Activated CD8-positive, alpha-beta memory T cell treated with anti-CD3 and anti-CD28 coated beads, Interleukin-2, amount 10 ng/mL, durations not matched to agents 7 days and 5 days (primary cell): ENCODE data around the gene SPINDOC. TPM values are rescaled to one million over a fixed set of nuclear protein-coding genes. Genes with fewer than 3 reads are reported as not detected.
"Not testable (repeated sequence)": the region's sequence is repeated elsewhere in the genome, so short reads cannot be mapped to it uniquely, and the experiment has no call there.

Experiments used
- ATAC-seq: fragments of 150-1000 bp; cut with Tn5 transposase; one replicate; pipeline ENCODE4 v1.10.0; 2021; ENCODE audit warnings: moderate library complexity
- CTCF ChIA-PET: fragments of 350-600 bp; sonication (Branson Sonifier 250); formaldehyde crosslinking; loops from one replicate; lab custom pipeline; 2021; ENCODE audit warnings: antibody characterized with exemption; lab: Charles Lee
- DNase-seq: peaks from one replicate; pipeline ENCODE4 v3.0.0-alpha.2; 2020
- H3K27ac Mint-ChIP-seq: one replicate; pipeline ENCODE4 v1.8.0; 2021; ENCODE audit warnings: mild to moderate bottlenecking, mixed read lengths
- H3K27me3 Mint-ChIP-seq: one replicate; pipeline ENCODE4 v1.8.0; 2021; ENCODE audit warnings: mixed read lengths
- H3K36me3 Mint-ChIP-seq: one replicate; pipeline ENCODE4 v1.8.0; 2021; ENCODE audit warnings: mild to moderate bottlenecking, mixed read lengths
- H3K4me1 Mint-ChIP-seq: one replicate; pipeline ENCODE4 v1.8.0; 2021; ENCODE audit warnings: mixed read lengths
- H3K4me3 Mint-ChIP-seq: one replicate; pipeline ENCODE4 v1.8.0; 2021; ENCODE audit warnings: mild to moderate bottlenecking, moderate library complexity, mixed read lengths
- H3K9me3 Mint-ChIP-seq: one replicate; pipeline ENCODE4 v1.8.0; 2022; ENCODE audit warnings: low read depth, mixed read lengths
- total RNA-seq, 2 experiments: library from RNA; stranded (reverse); gene quantifications; one replicate each; pipeline ENCODE4 v1.2.3, GENCODE V29; 2021

Gene SPINDOC
- total RNA-seq, 2 experiments from 2014 or later, result 53.4 to 55.8 TPM

DNA sequence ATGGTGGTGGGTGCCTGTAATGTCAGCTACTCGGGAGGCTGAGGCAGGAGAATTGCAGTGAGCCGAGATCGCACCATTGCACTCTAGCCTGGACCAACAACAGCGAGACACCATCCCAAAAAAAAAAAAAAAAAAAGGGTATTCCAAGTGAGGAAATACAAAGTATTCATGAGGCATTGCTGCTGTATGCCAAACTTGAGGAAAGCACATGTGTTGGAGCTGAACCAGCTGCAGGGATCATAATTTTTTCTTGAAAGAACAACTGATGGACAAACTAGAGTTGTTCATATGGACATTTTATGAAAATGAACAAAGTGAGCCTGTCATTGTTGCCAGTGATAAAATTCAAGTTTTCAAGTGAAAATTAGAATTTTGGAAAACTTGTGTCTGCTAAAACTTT, 41.4 kb downstream of the SPINDOC start:
- H3K4me1 Mint-ChIP-seq, result peaks cover 72% of the 10 kb centered on the region
- CTCF ChIA-PET, result interaction anchor here (0.7 to 2.0 kb wide), 3 partner anchors 43 to 594 kb away, joined by 3 to 8 read pairs (median 4); no protein-coding TSS in a partner anchor
- DNase-seq, result no peak
- no peak for ATAC-seq
- H3K4me3 Mint-ChIP-seq, result no peak overlapping the region
- peaks cover 37% of the 10 kb centered on the region for H3K36me3 Mint-ChIP-seq
- no peaks in the 10 kb centered on the region for H3K9me3 Mint-ChIP-seq
- no peak overlapping the region for H3K27ac Mint-ChIP-seq
- no peaks in the 10 kb centered on the region for H3K27me3 Mint-ChIP-seq

DNA sequence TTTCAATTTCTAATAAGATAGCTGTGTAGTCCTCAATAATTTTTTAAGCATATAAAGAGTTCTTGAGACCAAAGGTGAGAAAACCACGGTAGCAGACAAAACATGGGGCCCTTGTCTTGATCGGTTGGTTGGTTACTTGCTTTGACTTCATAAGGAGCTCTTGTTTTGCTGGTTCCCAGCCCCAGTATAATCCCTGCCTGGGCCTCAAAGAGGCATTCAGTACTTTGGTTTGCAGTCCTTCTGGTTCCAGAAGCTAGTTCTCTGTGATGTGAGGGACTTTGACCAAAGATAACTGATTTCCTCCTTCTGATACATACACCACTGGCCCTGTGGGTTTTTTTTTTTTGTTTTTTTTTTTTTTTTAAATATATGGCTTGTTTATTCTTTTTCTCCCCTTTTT, 42.7 kb downstream of the SPINDOC start:
- Mint-ChIP-seq H3K27ac (peak overlapping the region; percentile 68), H3K36me3 (peaks cover 32% of the 10 kb centered on the region), H3K27me3 (no peaks in the 10 kb centered on the region), H3K4me3 (no peak overlapping the region), H3K9me3 (no peaks in the 10 kb centered on the region), H3K4me1 (peaks cover 66% of the 10 kb centered on the region)
- ATAC-seq, result peak; percentile 14
- CTCF ChIA-PET, result interaction anchor here (0.7 to 2.0 kb wide), 8 partner anchors 11 to 329 kb away, joined by 3 to 11 read pairs (median 3); partner anchors contain the start of gene MARK2
- no peak for DNase-seq

DNA sequence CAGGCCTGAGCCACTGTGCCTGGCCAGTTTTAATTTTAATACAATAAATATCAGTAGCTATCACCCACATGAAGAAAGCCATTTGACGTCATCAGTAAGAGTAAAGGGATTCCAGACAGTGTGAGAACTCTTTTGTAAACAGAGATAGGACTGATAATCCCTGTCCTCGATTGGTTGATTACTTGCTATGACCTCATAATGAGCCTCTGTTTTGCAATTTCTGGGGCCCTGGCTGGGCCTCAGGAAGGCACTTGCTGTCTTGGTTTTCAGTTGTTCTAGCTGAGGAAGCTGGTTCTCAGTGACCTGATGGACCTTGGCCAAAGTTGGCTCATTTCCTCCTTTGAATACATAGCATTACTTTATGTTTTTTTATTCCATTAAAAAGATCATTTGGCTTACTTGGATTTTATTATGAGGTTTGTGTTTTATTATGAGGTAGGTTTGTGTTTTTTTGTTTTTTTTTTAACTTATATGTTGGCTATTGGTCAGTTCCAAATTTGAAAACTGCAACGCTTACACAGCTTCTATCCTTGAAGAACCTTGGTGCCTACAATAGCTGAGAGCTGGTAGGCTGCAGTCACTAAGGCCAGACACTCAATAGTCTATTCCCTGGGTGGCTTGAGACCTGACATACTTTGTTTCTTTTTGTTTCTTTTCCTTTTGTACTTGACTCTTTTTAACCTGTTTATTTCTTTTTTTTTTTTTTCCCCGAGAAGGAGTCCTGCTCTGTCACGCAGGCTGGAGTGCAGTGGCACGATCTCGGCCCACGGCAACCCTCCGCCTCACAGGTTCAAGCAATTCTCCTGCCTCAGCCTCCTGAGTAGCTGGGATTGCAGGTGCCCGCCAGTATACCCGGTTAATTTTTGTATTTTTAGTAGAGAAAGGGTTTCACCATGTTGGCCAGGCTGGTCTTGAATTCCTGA, 45.6 kb downstream of the SPINDOC start:
- no peak overlapping the region for H3K4me3 Mint-ChIP-seq
- DNase-seq (no peak), ATAC-seq (no peak)
- no peaks in the 10 kb centered on the region for H3K27me3 Mint-ChIP-seq
- H3K27ac Mint-ChIP-seq, result no peak overlapping the region
- H3K4me1 Mint-ChIP-seq, result peaks cover 57% of the 10 kb centered on the region
- peaks cover 33% of the 10 kb centered on the region for H3K36me3 Mint-ChIP-seq
- CTCF ChIA-PET, result interaction anchor here (0.9 to 1.6 kb wide), 4 partner anchors 8 to 290 kb away, joined by 3 to 5 read pairs (median 3); no protein-coding TSS in a partner anchor
- H3K9me3 Mint-ChIP-seq, result no peaks in the 10 kb centered on the region

DNA sequence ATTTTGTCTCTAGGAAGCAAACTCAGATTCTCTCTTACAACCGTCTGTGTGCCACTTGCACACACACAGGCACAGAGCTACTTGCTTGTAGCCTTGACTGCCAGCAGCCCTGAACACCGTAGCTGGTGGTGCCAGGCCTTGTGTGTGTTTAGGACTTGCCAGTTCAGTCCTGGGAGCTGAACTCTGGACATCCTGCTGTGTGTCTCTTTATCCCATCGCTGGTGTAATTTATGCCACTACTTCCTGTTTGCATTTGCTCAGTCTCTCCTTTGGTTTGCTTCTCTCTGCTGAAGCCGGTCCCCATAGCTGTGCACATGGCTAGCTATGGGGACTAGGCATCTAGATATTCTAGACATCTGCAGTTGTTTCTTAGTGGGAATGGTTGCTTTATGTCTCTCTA, 49.7 kb downstream of the SPINDOC start:
- H3K4me3 Mint-ChIP-seq, result no peak overlapping the region
- CTCF ChIA-PET, result interaction anchor here (1.0 to 1.8 kb wide), 5 partner anchors 9 to 26 kb away, joined by 3 to 6 read pairs (median 3); no protein-coding TSS in a partner anchor
- peaks cover 61% of the 10 kb centered on the region for H3K4me1 Mint-ChIP-seq
- peak; percentile 60 for ATAC-seq
- no peak for DNase-seq
- no peaks in the 10 kb centered on the region for H3K9me3 Mint-ChIP-seq
- H3K27me3 Mint-ChIP-seq, result no peaks in the 10 kb centered on the region
- H3K36me3 Mint-ChIP-seq, result peaks cover 19% of the 10 kb centered on the region
- H3K27ac Mint-ChIP-seq, result peak overlapping the region; percentile 85

DNA sequence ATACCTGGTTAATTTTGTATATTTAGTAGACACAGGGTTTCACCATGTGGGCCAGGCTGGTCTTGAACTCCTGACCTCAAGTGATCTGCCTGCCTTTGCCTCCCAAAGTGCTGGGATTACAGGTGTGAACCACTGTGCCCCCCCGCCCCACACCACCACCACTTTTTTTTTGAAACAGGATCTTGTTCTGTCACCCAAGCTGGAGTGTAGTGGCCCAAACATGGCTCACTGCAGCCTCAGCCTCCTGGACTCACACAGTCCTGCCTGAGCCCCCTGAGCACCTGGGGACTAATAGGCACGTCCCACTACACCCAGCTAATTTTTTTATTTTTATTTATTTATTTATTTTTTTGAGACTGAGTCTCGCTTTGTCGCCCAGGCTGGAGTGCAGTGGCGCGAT, 50.4 kb downstream of the SPINDOC start:
- not testable (repeated sequence) for ATAC-seq, H3K9me3 Mint-ChIP-seq, H3K4me3 Mint-ChIP-seq, H3K27me3 Mint-ChIP-seq, H3K27ac Mint-ChIP-seq, DNase-seq
- Mint-ChIP-seq H3K4me1 (peaks cover 65% of the 10 kb centered on the region), H3K36me3 (peaks cover 23% of the 10 kb centered on the region)
- CTCF ChIA-PET, result interaction anchor here (1.0 to 1.3 kb wide), 3 partner anchors 9 to 25 kb away, joined by 3 to 4 read pairs (median 3); no protein-coding TSS in a partner anchor

DNA sequence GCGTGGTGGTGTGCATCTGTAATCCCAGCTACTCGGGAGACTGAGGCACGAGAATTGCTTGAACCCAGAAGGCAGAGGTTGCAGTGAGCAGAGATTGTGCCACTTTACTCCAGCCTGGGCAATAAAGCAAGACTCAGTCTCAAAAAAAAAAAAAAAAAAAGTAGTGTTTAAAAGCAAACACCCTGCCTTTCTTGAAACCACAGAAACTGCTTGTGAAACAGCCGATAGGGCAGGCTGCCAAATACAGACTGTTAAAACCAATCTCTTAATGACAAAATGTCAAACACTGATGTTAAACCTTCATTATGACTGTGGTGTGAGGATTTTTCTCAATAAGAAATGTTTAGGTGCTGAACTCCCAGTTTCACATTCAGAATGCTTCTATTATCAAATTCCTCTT, 53.0 kb downstream of the SPINDOC start:
- Mint-ChIP-seq H3K4me3 (peak overlapping the region; percentile 30), H3K9me3 (no peaks in the 10 kb centered on the region), H3K27me3 (no peaks in the 10 kb centered on the region), H3K4me1 (peaks cover 76% of the 10 kb centered on the region), H3K27ac (peak overlapping the region; percentile 71), H3K36me3 (peaks cover 29% of the 10 kb centered on the region)
- CTCF ChIA-PET, result interaction anchor here (0.7 to 6.5 kb wide), 7 partner anchors 8 to 1526 kb away, joined by 3 to 44 read pairs (median 3); partner anchors contain the start of gene MARK2
- peak; percentile 80 for ATAC-seq
- peak; percentile 89 for DNase-seq

DNA sequence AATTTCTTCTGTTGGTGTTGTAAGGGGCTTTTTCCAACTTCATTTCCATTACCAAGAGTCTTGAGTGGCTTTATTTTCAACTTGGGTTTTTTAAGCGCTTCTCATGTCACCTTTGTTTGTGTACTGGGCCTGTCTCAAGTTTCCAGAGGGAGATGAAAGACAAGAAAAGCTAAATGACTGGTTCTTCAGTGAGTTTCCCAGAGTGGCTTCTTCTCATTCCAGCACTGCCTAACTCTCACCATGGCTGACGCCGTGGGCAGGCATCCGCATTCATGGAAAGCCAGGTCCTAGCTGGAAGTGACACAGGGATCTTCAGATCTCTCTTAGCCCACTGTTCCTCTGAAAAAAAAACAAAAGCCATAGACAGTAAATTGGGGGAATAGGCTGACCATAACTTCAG, 54.3 kb downstream of the SPINDOC start:
- Mint-ChIP-seq H3K9me3 (no peaks in the 10 kb centered on the region), H3K27ac (peak overlapping the region; percentile 61), H3K36me3 (peaks cover 23% of the 10 kb centered on the region), H3K27me3 (no peaks in the 10 kb centered on the region), H3K4me1 (peaks cover 80% of the 10 kb centered on the region), H3K4me3 (no peak overlapping the region)
- no peak for ATAC-seq
- DNase-seq, result no peak
- CTCF ChIA-PET, result interaction anchor here (0.8 to 6.5 kb wide), 5 partner anchors 9 to 78 kb away, joined by 3 to 44 read pairs (median 4); partner anchors contain the start of gene MARK2

DNA sequence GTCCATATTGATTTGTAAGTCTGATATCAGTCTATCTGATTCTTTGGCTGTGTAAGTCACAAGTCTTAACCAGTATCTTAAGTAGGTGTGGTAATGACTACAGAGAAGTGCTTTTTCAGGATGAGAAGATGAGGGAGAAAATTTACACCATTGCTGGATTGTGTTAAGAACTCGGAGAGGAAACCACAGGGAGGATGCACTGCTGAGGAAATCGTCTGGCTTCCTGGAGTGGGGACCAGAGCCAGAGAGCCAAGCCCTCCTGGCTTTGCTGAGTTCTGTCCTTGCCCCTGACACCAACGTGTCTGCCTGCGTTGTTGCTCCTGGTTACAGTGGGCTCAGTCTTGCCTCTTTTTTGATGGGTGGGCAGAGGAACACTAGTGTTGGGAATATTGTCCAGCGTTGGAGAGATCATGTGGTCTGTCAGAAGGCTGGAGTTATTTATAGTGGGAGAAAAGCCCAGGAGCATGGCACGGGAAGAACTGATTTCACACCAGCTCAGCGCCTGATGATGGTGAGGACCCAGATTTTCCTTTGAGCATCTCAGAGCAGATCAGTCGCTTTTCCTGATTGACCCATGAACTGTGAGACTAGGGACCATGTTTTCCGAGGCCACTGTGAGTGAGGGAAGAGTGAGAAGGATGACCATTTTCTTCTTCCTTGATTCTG, 55.3 kb downstream of the SPINDOC start:
- H3K36me3 Mint-ChIP-seq, result peaks cover 20% of the 10 kb centered on the region
- H3K4me1 Mint-ChIP-seq, result peaks cover 78% of the 10 kb centered on the region
- H3K4me3 Mint-ChIP-seq, result no peak overlapping the region
- no peaks in the 10 kb centered on the region for H3K9me3 Mint-ChIP-seq
- DNase-seq (no peak), ATAC-seq (no peak)
- peak overlapping the region; percentile 66 for H3K27ac Mint-ChIP-seq
- CTCF ChIA-PET, result interaction anchor here (0.8 to 6.5 kb wide), 5 partner anchors 10 to 78 kb away, joined by 3 to 44 read pairs (median 5); partner anchors contain the start of gene MARK2
- H3K27me3 Mint-ChIP-seq, result no peaks in the 10 kb centered on the region

DNA sequence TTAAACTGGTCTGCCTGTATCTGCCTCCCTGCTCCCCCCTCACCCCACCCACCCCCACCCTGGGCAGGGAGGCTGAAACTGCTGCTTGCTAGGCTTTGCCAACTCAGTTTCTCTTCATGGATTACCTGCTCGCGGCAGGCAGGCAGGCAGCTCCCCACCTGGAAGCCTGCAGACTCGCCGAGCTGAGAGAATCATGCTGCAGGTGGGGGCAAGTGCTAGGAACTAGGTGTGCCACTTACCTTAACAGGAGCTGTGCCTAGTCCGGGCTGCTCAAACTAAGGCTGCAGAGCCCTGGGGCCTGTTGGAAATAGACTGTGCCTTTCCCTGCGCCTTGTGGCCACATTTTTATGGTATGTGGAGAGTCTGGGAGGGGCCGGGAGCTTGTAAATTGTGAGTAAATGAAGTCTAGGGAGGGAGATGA, 55.9 kb downstream of the SPINDOC start:
- peak; percentile 9 for ATAC-seq
- no peak for DNase-seq
- Mint-ChIP-seq H3K4me3 (peak overlapping the region; percentile 21), H3K36me3 (peaks cover 22% of the 10 kb centered on the region), H3K9me3 (no peaks in the 10 kb centered on the region), H3K27me3 (no peaks in the 10 kb centered on the region), H3K27ac (peak overlapping the region; percentile 80), H3K4me1 (peaks cover 80% of the 10 kb centered on the region)
- CTCF ChIA-PET, result interaction anchor here (0.8 to 6.5 kb wide), 4 partner anchors 18 to 77 kb away, joined by 3 to 44 read pairs (median 5); partner anchors contain the start of gene MARK2

DNA sequence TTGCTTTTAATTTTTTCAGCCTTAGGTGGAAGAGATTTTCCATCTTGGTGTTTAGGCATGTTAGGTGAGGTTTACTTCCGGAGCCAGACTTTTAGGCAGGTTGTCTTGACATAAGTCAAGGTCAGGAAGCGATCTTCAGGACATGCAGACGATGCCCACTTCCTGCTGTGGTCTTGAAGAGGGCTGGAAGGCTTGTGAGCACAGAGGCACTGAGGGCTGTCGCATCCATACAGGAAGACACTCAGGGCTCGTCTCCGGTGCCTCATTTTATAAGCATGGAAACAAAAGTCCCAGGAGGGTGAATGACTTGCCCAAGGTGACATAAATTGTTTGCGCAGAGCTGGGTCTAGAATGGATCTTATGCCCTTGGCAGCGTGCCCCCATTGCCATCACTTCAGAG, 56.4 kb downstream of the SPINDOC start:
- no peaks in the 10 kb centered on the region for H3K27me3 Mint-ChIP-seq
- ATAC-seq (peak; percentile 66), DNase-seq (peak; percentile 87)
- H3K27ac Mint-ChIP-seq, result peak overlapping the region; percentile 80
- no peaks in the 10 kb centered on the region for H3K9me3 Mint-ChIP-seq
- CTCF ChIA-PET, result interaction anchor here (1.7 to 6.5 kb wide), 3 partner anchors 29 to 77 kb away, joined by 5 to 44 read pairs (median 5); partner anchors contain the start of gene MARK2
- H3K36me3 Mint-ChIP-seq, result peaks cover 24% of the 10 kb centered on the region
- H3K4me3 Mint-ChIP-seq, result peak overlapping the region; percentile 21
- H3K4me1 Mint-ChIP-seq, result peaks cover 85% of the 10 kb centered on the region

DNA sequence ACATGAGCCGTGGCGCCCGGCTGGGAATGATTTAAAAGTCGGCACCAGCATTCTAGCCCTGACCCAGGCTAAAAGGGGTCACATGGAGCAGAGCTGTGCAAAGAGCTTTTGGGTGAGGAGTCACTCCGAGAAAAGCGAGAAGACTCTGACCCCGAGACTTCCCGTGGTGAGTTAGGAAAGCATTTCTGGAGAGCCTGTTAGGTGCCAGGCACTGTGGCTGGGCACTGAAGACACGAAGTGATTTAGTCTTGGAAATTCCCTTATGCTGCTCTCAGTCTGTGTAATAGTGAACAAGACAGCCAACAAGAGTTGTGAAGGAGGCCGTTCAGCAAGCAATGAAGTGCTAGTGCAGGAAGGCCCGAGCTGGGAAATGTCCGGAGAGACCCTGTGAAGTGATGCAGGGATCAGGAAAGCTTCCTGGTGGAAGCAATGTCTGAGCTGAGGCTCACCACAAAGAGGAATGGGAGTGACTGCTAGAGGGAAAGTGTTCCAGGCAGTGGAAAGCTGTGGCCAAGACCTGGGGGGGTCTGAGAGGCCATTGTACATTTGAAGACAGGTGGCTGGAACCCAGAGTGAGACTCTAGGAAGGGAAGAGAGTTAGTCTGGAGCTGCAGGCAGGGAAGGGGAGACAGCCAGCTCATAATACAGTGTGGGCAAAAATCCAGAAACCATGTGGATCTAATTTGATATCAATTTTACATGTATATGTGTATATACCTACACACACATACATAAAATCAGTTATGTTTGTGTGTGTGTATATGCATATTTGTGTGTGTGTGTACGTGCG, 57.3 kb downstream of the SPINDOC start:
- DNase-seq, result no peak
- Mint-ChIP-seq H3K36me3 (peaks cover 24% of the 10 kb centered on the region), H3K4me3 (no peak overlapping the region), H3K4me1 (peaks cover 80% of the 10 kb centered on the region), H3K27me3 (no peaks in the 10 kb centered on the region), H3K9me3 (no peaks in the 10 kb centered on the region), H3K27ac (no peak overlapping the region)
- CTCF ChIA-PET, result interaction anchor here (1.7 to 6.5 kb wide), 3 partner anchors 30 to 76 kb away, joined by 5 to 44 read pairs (median 5); partner anchors contain the start of gene MARK2
- no peak for ATAC-seq
